Endodermal cell (in vitro differentiated cells): ENCODE results near the gene CES2. TPM values are rescaled to one million over a fixed set of nuclear protein-coding genes. Genes with fewer than 3 reads are reported as not detected.

Source experiments
- DNase-seq: peaks from one replicate; pipeline ENCODE4 v3.0.0-alpha.2; 2017
- H3K27ac ChIP-seq: 2 replicates; pipeline ENCODE4 v1.5.1; 2013; ENCODE audit warnings: mild to moderate bottlenecking, low read depth, low read length, moderate library complexity
- H3K27me3 ChIP-seq: 2 replicates; pipeline ENCODE4 v1.6.1; 2013; ENCODE audit warnings: mild to moderate bottlenecking, low read length, moderate library complexity; ENCODE audit not compliant: insufficient read depth, control insufficient read depth, poor library complexity, severe bottlenecking
- H3K36me3 ChIP-seq: 2 replicates; pipeline ENCODE4 v1.7.0; 2013; ENCODE audit warnings: mild to moderate bottlenecking, low read length, moderate library complexity; ENCODE audit not compliant: control insufficient read depth, insufficient read depth
- H3K4me1 ChIP-seq: one replicate; pipeline ENCODE4 v1.7.0; 2013; ENCODE audit warnings: low read length; ENCODE audit not compliant: control insufficient read depth, insufficient read depth
- H3K4me3 ChIP-seq: 2 replicates; pipeline ENCODE4 v1.5.1; 2013; ENCODE audit warnings: mild to moderate bottlenecking, low read length, moderate library complexity
- H3K9ac ChIP-seq: 2 replicates; pipeline ENCODE4 v1.6.1; 2013; ENCODE audit warnings: mild to moderate bottlenecking, low read length, moderate library complexity; ENCODE audit not compliant: poor library complexity, severe bottlenecking; ENCODE audit errors: extremely low read depth
- H3K9me3 ChIP-seq: 2 replicates; pipeline ENCODE4 v1.6.1; 2013; ENCODE audit warnings: mild to moderate bottlenecking, low read length, moderate library complexity; ENCODE audit not compliant: control insufficient read depth
- H3K27ac Mint-ChIP-seq: 2 replicates; pipeline ENCODE4 v1.8.0; 2020; ENCODE audit warnings: mixed read lengths
- H3K27me3 Mint-ChIP-seq: 2 replicates; pipeline ENCODE4 v1.8.0; 2021; ENCODE audit warnings: mild to moderate bottlenecking, mixed read lengths; ENCODE audit not compliant: insufficient read depth
- H3K36me3 Mint-ChIP-seq: 2 replicates; pipeline ENCODE4 v1.8.0; 2020; ENCODE audit warnings: low read depth, mixed read lengths
- H3K4me1 Mint-ChIP-seq: 2 replicates; pipeline ENCODE4 v1.8.0; 2020; ENCODE audit warnings: mixed read lengths
- H3K4me3 Mint-ChIP-seq: 2 replicates; pipeline ENCODE4 v1.8.0; 2020; ENCODE audit warnings: mild to moderate bottlenecking, moderate library complexity, mixed read lengths
- H3K9me3 Mint-ChIP-seq: 2 replicates; pipeline ENCODE4 v1.8.0; 2020; ENCODE audit warnings: mild to moderate bottlenecking, mixed read lengths
- CTCF ChIP-seq: fragments of 200-600 bp; sonication (generic); conservative IDR thresholded peaks from 2 replicates; pipeline ENCODE4 v1.5.0; 2021; ENCODE audit warnings: antibody characterized with exemption, mild to moderate bottlenecking
- WGBS, 2 experiments: methylation state at CpG; one replicate each; pipeline versions ENCODE4 v1.1.5 to v1.1.7; 2013; ENCODE audit warnings: missing lambda C conversion rate in 2 of 2, mixed read lengths in 1 of 2; ENCODE audit not compliant: insufficient coverage in 1 of 2, insufficient read length in 1 of 2; 5-methylcytosine and 5-hydroxymethylcytosine counted together
- total RNA-seq, 2 donors: library from RNA; stranded (reverse); fragmentation: NEBNext Ultra II Directional in 1 of 2; extraction: Animal tissue kit (Norgen Biotek cat#: 25700) in 1 of 2; gene quantifications; 2 replicates in 1 of 2; 3 replicates in 1 of 2; pipeline ENCODE4 v1.2.1, GENCODE V29; 2021

CES2 gene
- total RNA-seq, 2 donors from 2014 or later = 28.7 to 36.8 TPM

GRCh38 chr16:66911112-66911511 lies 24.2 kb upstream of the CES2 start:
- WGBS, 2 experiments = 79 to 80% methylated on average over 1 to 5 of the region's 5 CpGs
- no peak for DNase-seq
- Mint-ChIP-seq H3K27ac (no peak overlapping the region), H3K27me3 (peaks cover 38% of the 10 kb centered on the region), H3K4me3 (no peak overlapping the region), H3K9me3 (no peaks in the 10 kb centered on the region), H3K4me1 (no peaks in the 10 kb centered on the region), H3K36me3 (no peaks in the 10 kb centered on the region)
- TF ChIP-seq CTCF = no peak
- Histone ChIP-seq H3K27me3 (peaks cover 27% of the 10 kb centered on the region), H3K9ac (no peak overlapping the region), H3K4me3 (no peak overlapping the region), H3K9me3 (no peaks in the 10 kb centered on the region), H3K36me3 (no peaks in the 10 kb centered on the region), H3K27ac (no peak overlapping the region), H3K4me1 (no peaks in the 10 kb centered on the region)

- H3K27me3 Mint-ChIP-seq = peaks cover 43% of the 10 kb centered on the region
- H3K4me3 ChIP-seq = no peak overlapping the region
- no peak overlapping the region for H3K27ac ChIP-seq
- no peak overlapping the region for H3K9ac ChIP-seq
- no peaks in the 10 kb centered on the region for H3K9me3 ChIP-seq
- whole genome bisulfite sequencing, 2 experiments = 86 to 96% methylated on average over 7 to 8 of the region's 8 CpGs
- no peaks in the 10 kb centered on the region for H3K4me1 Mint-ChIP-seq
- H3K27me3 ChIP-seq = peaks cover 27% of the 10 kb centered on the region
- H3K36me3 Mint-ChIP-seq = no peaks in the 10 kb centered on the region
- no peak overlapping the region for H3K4me3 Mint-ChIP-seq
- TF ChIP-seq CTCF = no peak
- no peaks in the 10 kb centered on the region for H3K36me3 ChIP-seq
- no peak overlapping the region for H3K27ac Mint-ChIP-seq
- no peaks in the 10 kb centered on the region for H3K4me1 ChIP-seq
- no peaks in the 10 kb centered on the region for H3K9me3 Mint-ChIP-seq
- no peak for DNase-seq
These were observed 23.5 kb upstream of the CES2 start for GRCh38 chr16:66911801-66912200.

GRCh38 chr16:66913081-66913480 lies 22.2 kb upstream of the CES2 start:
- Histone ChIP-seq H3K4me3 (no peak overlapping the region), H3K36me3 (no peaks in the 10 kb centered on the region), H3K27ac (no peak overlapping the region), H3K9me3 (no peaks in the 10 kb centered on the region), H3K27me3 (peaks cover 25% of the 10 kb centered on the region), H3K9ac (no peak overlapping the region), H3K4me1 (no peaks in the 10 kb centered on the region)
- Mint-ChIP-seq H3K4me3 (no peak overlapping the region), H3K27me3 (peaks cover 36% of the 10 kb centered on the region), H3K9me3 (no peaks in the 10 kb centered on the region), H3K4me1 (no peaks in the 10 kb centered on the region), H3K36me3 (no peaks in the 10 kb centered on the region), H3K27ac (no peak overlapping the region)
- peak; percentile 88 for DNase-seq
- peak; percentile 61 for TF ChIP-seq CTCF
- WGBS, 2 experiments = 48 to 56% methylated on average over 8 to 10 of the region's 10 CpGs
